Measurements from ENCODE around the gene PALB2.

The PALB2 gene

DNA sequence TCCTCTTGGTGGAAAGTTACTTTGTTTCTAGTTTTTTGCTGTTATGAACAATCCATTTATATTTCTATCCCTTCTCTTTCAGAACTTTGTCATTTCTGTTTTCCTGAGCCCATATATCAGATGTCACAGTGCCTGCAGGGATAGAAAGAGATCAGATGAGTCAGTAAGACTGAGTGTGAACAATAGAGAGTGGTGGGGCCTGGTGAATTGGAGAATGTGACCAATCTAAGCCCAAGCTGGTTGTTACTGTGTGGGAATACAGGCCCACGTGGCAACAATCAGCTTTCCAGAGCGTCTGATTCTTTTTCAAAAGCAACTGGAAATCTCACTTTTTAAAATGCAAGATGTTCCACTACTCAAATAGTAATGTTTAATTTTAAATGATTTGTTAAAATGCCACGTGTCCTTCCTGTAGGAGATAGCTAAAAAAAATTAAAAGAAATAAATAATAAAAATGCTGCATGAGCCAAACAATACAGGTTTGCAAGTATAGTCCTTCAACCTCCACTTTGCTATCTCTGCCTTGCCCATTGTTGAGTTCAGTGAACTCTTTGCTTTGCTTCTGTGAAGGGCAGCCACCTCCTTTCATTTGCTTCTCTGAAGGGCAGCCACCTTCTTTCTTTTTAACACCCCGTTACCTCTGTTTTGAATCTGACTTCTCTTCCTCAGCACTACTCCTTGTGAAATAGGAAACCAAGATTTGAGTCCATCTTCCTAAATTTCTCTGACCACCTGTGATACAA, 9.7 kb upstream of the PALB2 start:
- no peak for TF ChIP-seq TAF1 (IDR thresholded peaks at IDR 0.05; ENCODE audit: borderline replicate concordance, insufficient read depth, low read length)
- TF ChIP-seq, protein P1, sequence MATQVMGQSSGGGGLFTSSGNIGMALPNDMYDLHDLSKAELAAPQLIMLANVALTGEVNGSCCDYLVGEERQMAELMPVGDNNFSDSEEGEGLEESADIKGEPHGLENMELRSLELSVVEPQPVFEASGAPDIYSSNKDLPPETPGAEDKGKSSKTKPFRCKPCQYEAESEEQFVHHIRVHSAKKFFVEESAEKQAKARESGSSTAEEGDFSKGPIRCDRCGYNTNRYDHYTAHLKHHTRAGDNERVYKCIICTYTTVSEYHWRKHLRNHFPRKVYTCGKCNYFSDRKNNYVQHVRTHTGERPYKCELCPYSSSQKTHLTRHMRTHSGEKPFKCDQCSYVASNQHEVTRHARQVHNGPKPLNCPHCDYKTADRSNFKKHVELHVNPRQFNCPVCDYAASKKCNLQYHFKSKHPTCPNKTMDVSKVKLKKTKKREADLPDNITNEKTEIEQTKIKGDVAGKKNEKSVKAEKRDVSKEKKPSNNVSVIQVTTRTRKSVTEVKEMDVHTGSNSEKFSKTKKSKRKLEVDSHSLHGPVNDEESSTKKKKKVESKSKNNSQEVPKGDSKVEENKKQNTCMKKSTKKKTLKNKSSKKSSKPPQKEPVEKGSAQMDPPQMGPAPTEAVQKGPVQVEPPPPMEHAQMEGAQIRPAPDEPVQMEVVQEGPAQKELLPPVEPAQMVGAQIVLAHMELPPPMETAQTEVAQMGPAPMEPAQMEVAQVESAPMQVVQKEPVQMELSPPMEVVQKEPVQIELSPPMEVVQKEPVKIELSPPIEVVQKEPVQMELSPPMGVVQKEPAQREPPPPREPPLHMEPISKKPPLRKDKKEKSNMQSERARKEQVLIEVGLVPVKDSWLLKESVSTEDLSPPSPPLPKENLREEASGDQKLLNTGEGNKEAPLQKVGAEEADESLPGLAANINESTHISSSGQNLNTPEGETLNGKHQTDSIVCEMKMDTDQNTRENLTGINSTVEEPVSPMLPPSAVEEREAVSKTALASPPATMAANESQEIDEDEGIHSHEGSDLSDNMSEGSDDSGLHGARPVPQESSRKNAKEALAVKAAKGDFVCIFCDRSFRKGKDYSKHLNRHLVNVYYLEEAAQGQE (IDR thresholded peaks at IDR 0.05; ENCODE audit: insufficient read depth in 1 of 2, low read depth in 2 of 2, low read length in 2 of 2) = no peak
- TF ChIP-seq SIN3A (IDR thresholded peaks at IDR 0.05; ENCODE audit: borderline replicate concordance, insufficient read depth, low read length) = no peak
- TF ChIP-seq POLR2AphosphoS5 (IDR thresholded peaks at IDR 0.05; ENCODE audit: low read depth, low read length) = no peak
- no peak for TF ChIP-seq FOXP2 (optimal IDR thresholded peaks at IDR 0.05; ENCODE audit: borderline replicate concordance, extremely low read depth, extremely low read length, insufficient read depth)

DNA sequence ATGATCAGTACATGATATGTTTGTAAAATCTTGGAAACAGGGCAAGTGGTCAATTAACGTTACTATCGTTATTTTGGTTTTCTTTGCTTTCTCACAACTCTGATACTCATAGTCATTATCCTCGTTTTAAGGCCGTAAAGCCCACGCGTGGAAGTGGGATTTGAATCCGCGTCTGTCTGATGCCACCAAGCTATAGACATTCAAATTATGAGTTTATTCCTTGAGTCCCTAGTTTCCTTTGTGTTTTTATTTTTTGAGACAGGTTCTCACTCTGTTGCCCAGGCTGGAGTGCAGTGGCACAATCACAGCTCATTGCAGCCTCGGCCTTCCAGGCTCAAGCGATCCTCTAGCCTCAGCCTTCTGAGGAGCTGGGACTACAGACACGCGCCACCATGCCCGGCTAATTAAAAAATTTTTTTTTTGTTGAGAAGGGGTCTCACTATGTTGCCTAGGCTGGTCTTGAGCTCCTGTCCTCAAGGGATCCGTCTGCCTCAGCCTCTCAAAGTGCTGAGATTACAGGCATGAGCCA, 1.2 kb upstream of the PALB2 start:
- TF ChIP-seq TAF1 (IDR thresholded peaks at IDR 0.05; ENCODE audit: borderline replicate concordance, insufficient read depth, low read length) (no peak), FOXP2 (optimal IDR thresholded peaks at IDR 0.05; ENCODE audit: borderline replicate concordance, extremely low read depth, extremely low read length, insufficient read depth) (no peak), POLR2AphosphoS5 (IDR thresholded peaks at IDR 0.05; ENCODE audit: low read depth, low read length) (no peak), SIN3A (IDR thresholded peaks at IDR 0.05; ENCODE audit: borderline replicate concordance, insufficient read depth, low read length) (no peak)
- TF ChIP-seq, protein P1 (IDR thresholded peaks at IDR 0.05; ENCODE audit: insufficient read depth in 1 of 2, low read depth in 2 of 2, low read length in 2 of 2) = no peak

DNA sequence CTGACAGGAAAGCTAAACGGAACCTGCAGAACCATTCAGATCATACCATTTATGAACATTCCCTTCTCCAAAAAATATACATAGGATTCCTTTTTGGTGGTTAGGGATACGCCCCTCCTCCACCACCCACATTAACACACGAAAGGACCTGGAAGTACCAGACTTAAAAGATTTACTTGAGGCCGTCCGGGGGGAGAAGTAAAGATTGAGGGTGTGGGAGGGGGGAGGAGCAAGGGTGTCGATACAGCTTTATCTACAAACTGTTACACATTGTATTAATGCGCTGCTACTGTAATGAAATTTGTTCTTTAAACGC, 537 bp downstream of the PALB2 start:
- TF ChIP-seq FOXP2 (optimal IDR thresholded peaks at IDR 0.05; ENCODE audit: borderline replicate concordance, extremely low read depth, extremely low read length, insufficient read depth) (no peak), TAF1 (IDR thresholded peaks at IDR 0.05; ENCODE audit: borderline replicate concordance, insufficient read depth, low read length) (no peak), POLR2AphosphoS5 (IDR thresholded peaks at IDR 0.05; ENCODE audit: low read depth, low read length) (no peak), SIN3A (IDR thresholded peaks at IDR 0.05; ENCODE audit: borderline replicate concordance, insufficient read depth, low read length) (no peak)
- TF ChIP-seq, protein P1 (IDR thresholded peaks at IDR 0.05; ENCODE audit: insufficient read depth in 1 of 2, low read depth in 2 of 2, low read length in 2 of 2) = no peak

DNA sequence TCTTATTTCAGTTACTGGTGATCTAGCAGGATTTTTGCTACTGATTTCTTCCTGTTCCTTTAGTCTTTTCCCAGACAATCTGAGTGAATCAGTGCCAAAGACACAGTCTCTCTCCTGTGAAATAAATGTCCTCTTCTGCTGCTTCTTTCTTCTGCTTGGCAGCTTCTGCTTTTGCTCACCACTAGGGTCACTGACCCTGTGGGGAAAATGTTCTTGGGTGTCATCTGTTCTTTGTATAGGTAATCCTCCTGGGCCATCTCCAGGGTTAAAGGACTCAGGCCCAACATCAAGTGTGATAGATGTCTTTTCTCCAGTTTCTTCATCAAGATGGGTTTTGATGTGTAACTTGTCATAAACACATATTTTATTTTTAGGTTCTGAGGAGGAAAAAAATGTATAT, 5.2 kb downstream of the PALB2 start:
- TF ChIP-seq FOXP2 (optimal IDR thresholded peaks at IDR 0.05; ENCODE audit: borderline replicate concordance, extremely low read depth, extremely low read length, insufficient read depth) (no peak), POLR2AphosphoS5 (IDR thresholded peaks at IDR 0.05; ENCODE audit: low read depth, low read length) (no peak), SIN3A (IDR thresholded peaks at IDR 0.05; ENCODE audit: borderline replicate concordance, insufficient read depth, low read length) (no peak), TAF1 (IDR thresholded peaks at IDR 0.05; ENCODE audit: borderline replicate concordance, insufficient read depth, low read length) (no peak)
- TF ChIP-seq, protein P1 (IDR thresholded peaks at IDR 0.05; ENCODE audit: insufficient read depth in 1 of 2, low read depth in 2 of 2, low read length in 2 of 2) = no peak

All from PFSK-1 (cell line).